Liver (tissue), 9 donors: ENCODE data around the gene ITGB7. TPM values are rescaled to one million over a fixed set of nuclear protein-coding genes. Genes with fewer than 3 reads are reported as not detected.

Experiments
- DNase-seq: peaks from one replicate; pipeline ENCODE4 v3.0.0-alpha.2; 2017; ENCODE audit warnings: low spot score
- H3K27ac ChIP-seq, 2 donors: one replicate each; pipeline ENCODE4 v1.7.0; 2013; ENCODE audit warnings: inconsistent platforms in 2 of 2, low read length in 2 of 2, control low read depth in 1 of 2, low read depth in 1 of 2, mild to moderate bottlenecking in 1 of 2
- H3K27me3 ChIP-seq, 4 donors: one replicate each; pipeline versions ENCODE4 v1.6.1 to v1.7.0; 2013; ENCODE audit warnings: low read length in 3 of 4, inconsistent platforms in 1 of 4, mild to moderate bottlenecking in 1 of 4, moderate library complexity in 1 of 4; ENCODE audit not compliant: control insufficient read depth in 4 of 4, insufficient read depth in 4 of 4
- H3K36me3 ChIP-seq, 4 donors: one replicate each; pipeline versions ENCODE4 v1.6.1 to v1.7.0; 2013; ENCODE audit warnings: low read length in 3 of 4, mild to moderate bottlenecking in 3 of 4, low read depth in 1 of 4, moderate library complexity in 1 of 4; ENCODE audit not compliant: control insufficient read depth in 4 of 4, insufficient read depth in 3 of 4
- H3K4me1 ChIP-seq, 4 donors: one replicate each; pipeline versions ENCODE4 v1.6.1 to v1.7.0; 2013; ENCODE audit warnings: low read length in 3 of 4, mild to moderate bottlenecking in 3 of 4, moderate library complexity in 1 of 4; ENCODE audit not compliant: control insufficient read depth in 4 of 4, insufficient read depth in 4 of 4
- H3K4me3 ChIP-seq, 3 donors: one replicate each; pipeline versions ENCODE4 v1.6.1 to v1.7.0; 2013; ENCODE audit warnings: low read length in 3 of 3, control low read depth in 1 of 3, low read depth in 1 of 3, mild to moderate bottlenecking in 1 of 3
- H3K9ac ChIP-seq, 2 donors: one replicate each; pipeline ENCODE4 v1.7.0; 2013; ENCODE audit warnings: low read length in 2 of 2, mild to moderate bottlenecking in 2 of 2, moderate library complexity in 2 of 2, control low read depth in 1 of 2, low read depth in 1 of 2
- H3K9me3 ChIP-seq, 4 donors: one replicate each; pipeline versions ENCODE4 v1.6.1 to v1.7.0; 2013; ENCODE audit warnings: low read length in 3 of 4; ENCODE audit not compliant: control insufficient read depth in 4 of 4
- ATF3 ChIP-seq: IDR thresholded peaks from 2 replicates; pipeline ENCODE4 v1.6.1; 2016; ENCODE audit warnings: antibody characterized with exemption
- CTCF ChIP-seq: fragments of 150-350 bp; IDR thresholded peaks from 2 replicates; pipeline ENCODE4 v1.5.1; 2017; ENCODE audit warnings: improper control_type of control experiment, low read depth, low read length; ENCODE audit not compliant: missing input control
- EGR1 ChIP-seq, 2 donors: IDR thresholded peaks; 2 replicates each; pipeline ENCODE4 v1.6.1; 2016 to 2018; ENCODE audit warnings: antibody characterized with exemption in 2 of 2, low read depth in 2 of 2
- FOXA1 ChIP-seq: IDR thresholded peaks from 2 replicates; pipeline ENCODE4 v1.6.1; 2016; ENCODE audit warnings: antibody characterized with exemption
- FOXA2 ChIP-seq: IDR thresholded peaks from 2 replicates; pipeline ENCODE4 v1.6.1; 2016; ENCODE audit warnings: antibody characterized with exemption
- GABPA ChIP-seq, 2 donors: IDR thresholded peaks in 1 of 2; conservative IDR thresholded peaks in 1 of 2; 2 replicates each; pipeline ENCODE4 v1.6.1; 2016; ENCODE audit warnings: antibody characterized with exemption in 2 of 2, mild to moderate bottlenecking in 1 of 2, moderate library complexity in 1 of 2
- HNF4A ChIP-seq, 2 donors: conservative IDR thresholded peaks; 2 replicates each; pipeline ENCODE4 v1.6.1; 2016; ENCODE audit warnings: antibody characterized with exemption in 2 of 2, mild to moderate bottlenecking in 2 of 2
- HNF4G ChIP-seq: IDR thresholded peaks from 2 replicates; pipeline ENCODE4 v1.6.1; 2016; ENCODE audit warnings: antibody characterized with exemption
- JUND ChIP-seq, 2 donors: IDR thresholded peaks; 2 replicates each; pipeline ENCODE4 v1.6.1; 2016; ENCODE audit warnings: antibody characterized with exemption in 2 of 2
- MAX ChIP-seq: IDR thresholded peaks from 2 replicates; pipeline ENCODE4 v1.6.1; 2016; ENCODE audit warnings: antibody characterized with exemption
- NR2F2 ChIP-seq: IDR thresholded peaks from 2 replicates; pipeline ENCODE4 v1.6.1; 2016; ENCODE audit warnings: antibody characterized with exemption
- RAD21 ChIP-seq, 2 donors: IDR thresholded peaks; 2 replicates each; pipeline ENCODE4 v1.6.1; 2016; ENCODE audit warnings: antibody characterized with exemption in 2 of 2, mild to moderate bottlenecking in 2 of 2
- REST ChIP-seq: IDR thresholded peaks from 2 replicates; pipeline ENCODE4 v1.6.1; 2016; ENCODE audit warnings: antibody characterized with exemption, mild to moderate bottlenecking
- RXRA ChIP-seq, 2 donors: IDR thresholded peaks; 2 replicates each; pipeline ENCODE4 v1.6.1; 2017 to 2018; ENCODE audit warnings: antibody characterized with exemption in 2 of 2, mild to moderate bottlenecking in 1 of 2
- SP1 ChIP-seq: IDR thresholded peaks from 2 replicates; pipeline ENCODE4 v1.6.1; 2018; ENCODE audit warnings: antibody characterized with exemption, mild to moderate bottlenecking
- TAF1 ChIP-seq: conservative IDR thresholded peaks from 2 replicates; pipeline ENCODE4 v1.6.1; 2016; ENCODE audit warnings: antibody characterized with exemption, mild to moderate bottlenecking
- YY1 ChIP-seq: IDR thresholded peaks from 2 replicates; pipeline ENCODE4 v1.6.1; 2016; ENCODE audit warnings: antibody characterized with exemption, mild to moderate bottlenecking
- ZBTB33 ChIP-seq: IDR thresholded peaks from 2 replicates; pipeline ENCODE4 v1.6.1; 2016; ENCODE audit warnings: antibody characterized with exemption
- WGBS: extraction: QIAGEN DNeasy Blood & Tissue Kit; methylation state at CpG from one replicate; pipeline ENCODE4 v1.1.7; 2013; 5-methylcytosine and 5-hydroxymethylcytosine counted together
- polyA plus RNA-seq, 2 donors: library from polyadenylated mRNA; stranded (reverse) in 1 of 2; unstranded in 1 of 2; fragments of 200-250 nt in 1 of 2; fragments of >200 nt in 1 of 2; fragmentation: Nextera tagmentation in 1 of 2; extraction: Ambion mirVana in 1 of 2; gene quantifications; one replicate each; pipeline versions ENCODE4 v1.2.1 to v1.2.3, GENCODE V29; 2013 to 2015
- total RNA-seq, 2 donors: library from RNA; depleted of rRNA; stranded (reverse); fragments of >200 nt; gene quantifications; one replicate each; pipeline ENCODE4 v1.2.3, GENCODE V29; 2014
- donor health status: healthy.
- donor health status: healthy.
- donor health status: healthy.
- donor health status: healthy.
- donor health status: healthy.

ITGB7 gene
- total and polyA plus RNA-seq, 4 donors, result 1.7 to 2.4 (median 2.1) TPM

- H3K27me3 ChIP-seq, result no peaks in the 10 kb centered on the region
- H3K4me1 ChIP-seq, result peaks cover 0 to 11% (median 5%) of the 10 kb centered on the region in 4 donors
- no peaks in the 10 kb centered on the region for H3K36me3 ChIP-seq
- no peak for DNase-seq
- H3K4me3 ChIP-seq, result no peak overlapping the region
- TF ChIP-seq MAX (no peak), EGR1 (IDR thresholded peaks at IDR 0.05; ENCODE audit: low read depth in 2 of 2) (no peak), RAD21 (IDR thresholded peaks at IDR 0.05) (no peak), HNF4A (conservative IDR thresholded peaks at IDR 0.05) (no peak), REST (no peak), ATF3 (no peak)
- H3K9me3 ChIP-seq, result no peaks in the 10 kb centered on the region
- WGBS, result 88% methylated on average over 5 of the region's 5 CpGs
- H3K27ac ChIP-seq, result no peak overlapping the region
- no peak overlapping the region for H3K9ac ChIP-seq
Measured at GRCh38 chr12:53147181-53147580, 59.9 kb downstream of the ITGB7 start.

- Histone ChIP-seq H3K4me3 (no peak overlapping the region), H3K27me3 (no peaks in the 10 kb centered on the region), H3K9me3 (no peaks in the 10 kb centered on the region), H3K36me3 (no peaks in the 10 kb centered on the region), H3K9ac (no peak overlapping the region), H3K4me1 (peaks cover 0 to 11% (median 5%) of the 10 kb centered on the region in 4 donors), H3K27ac (peak overlapping the region in 1 of 2 donors; percentile 42)
- 71% methylated on average over 5 of the region's 5 CpGs for WGBS
- peak; percentile 99 for TF ChIP-seq HNF4G
- no peak for TF ChIP-seq CTCF
- peak; percentile 97 for TF ChIP-seq NR2F2
- TF ChIP-seq FOXA2, result peak; percentile 89
- TF ChIP-seq ZBTB33, result peak; percentile 76
- peak; percentile 78 for TF ChIP-seq YY1
- TF ChIP-seq RAD21 (IDR thresholded peaks at IDR 0.05), result peak; percentile 52 to 62
- peak; percentile 82 for TF ChIP-seq SP1
- TF ChIP-seq HNF4A (conservative IDR thresholded peaks at IDR 0.05), result peak; percentile 100
- peak in 1 of 2 donors; percentile 81 for TF ChIP-seq GABPA (IDR thresholded peaks at IDR 0.05 in 1 of 2, conservative IDR thresholded peaks at IDR 0.05 in 1 of 2)
- no peak for TF ChIP-seq TAF1
- TF ChIP-seq RXRA (IDR thresholded peaks at IDR 0.05), result peak; percentile 99
- peak; percentile 85 for TF ChIP-seq MAX
- TF ChIP-seq EGR1 (IDR thresholded peaks at IDR 0.05; ENCODE audit: low read depth in 2 of 2), result peak in 1 of 2 donors; percentile 75
- peak; percentile 86 to 89 for TF ChIP-seq JUND (IDR thresholded peaks at IDR 0.05)
- peak; percentile 98 for TF ChIP-seq FOXA1
- TF ChIP-seq ATF3, result peak; percentile 67
- peak; percentile 63 for TF ChIP-seq REST
- no peak for DNase-seq
Measured at GRCh38 chr12:53145383-53146260, 61.4 kb downstream of the ITGB7 start.
